Activated T-cell treated with anti-CD3 and anti-CD28 coated beads, Interleukin-2, amount 50 U/mL, for 48 hours (primary cell): ENCODE measurements around the gene DNASE1L3.

Experiments used
- DNase-seq, 2 experiments: peaks; one replicate each; pipeline ENCODE4 v3.0.0-alpha.2; 2020

Gene DNASE1L3

GRCh38 chr3:58200121-58200709, 10.6 kb downstream of the DNASE1L3 start:
- no peak for DNase-seq

GRCh38 chr3:58198804-58199203, 12.0 kb downstream of the DNASE1L3 start:
- DNase-seq, result no peak

GRCh38 chr3:58198362-58198761, 12.4 kb downstream of the DNASE1L3 start:
- DNase-seq, result no peak

GRCh38 chr3:58197588-58197987, 13.2 kb downstream of the DNASE1L3 start:
- DNase-seq, result no peak

GRCh38 chr3:58193682-58194407, 16.9 kb downstream of the DNASE1L3 start:
- DNase-seq, result no peak

GRCh38 chr3:58192069-58192468, 18.7 kb downstream of the DNASE1L3 start:
- no peak for DNase-seq

GRCh38 chr3:58191361-58191991, 19.3 kb downstream of the DNASE1L3 start:
- no peak for DNase-seq

- DNase-seq, result no peak
Observed at GRCh38 chr3:58190882-58191281, 19.9 kb downstream of the DNASE1L3 start.

GRCh38 chr3:58190291-58190690, 20.5 kb downstream of the DNASE1L3 start:
- no peak for DNase-seq

- DNase-seq, result no peak
Observed at GRCh38 chr3:58189691-58190090, 21.1 kb downstream of the DNASE1L3 start.

GRCh38 chr3:58188921-58189451, 21.8 kb downstream of the DNASE1L3 start:
- DNase-seq, result no peak

- DNase-seq, result no peak
Observed at GRCh38 chr3:58188173-58188564, 22.6 kb downstream of the DNASE1L3 start.

GRCh38 chr3:58184982-58185360, 25.8 kb downstream of the DNASE1L3 start:
- no peak for DNase-seq

GRCh38 chr3:58184309-58184981, 26.3 kb downstream of the DNASE1L3 start:
- DNase-seq, result no peak

GRCh38 chr3:58183891-58184290, 26.9 kb downstream of the DNASE1L3 start:
- DNase-seq, result no peak

GRCh38 chr3:58183221-58183620, 27.6 kb downstream of the DNASE1L3 start:
- no peak for DNase-seq

GRCh38 chr3:58180940-58181587, 29.7 kb downstream of the DNASE1L3 start:
- DNase-seq, result no peak

- no peak for DNase-seq
Observed at GRCh38 chr3:58180099-58180880, 30.5 kb downstream of the DNASE1L3 start.

GRCh38 chr3:58179235-58180098, 31.3 kb downstream of the DNASE1L3 start:
- DNase-seq, result no peak

- peak; percentile 43 to 44 for DNase-seq
Observed at GRCh38 chr3:58178528-58179234, 32.1 kb downstream of the DNASE1L3 start.
